SK-N-SH (cell line): ENCODE measurements around the gene NLRC4.
"Not testable (repeated sequence)": the region's sequence is repeated elsewhere in the genome, so short reads cannot be mapped to it uniquely, and the experiment has no call there.

ENCODE experiments used
- ELF1 ChIP-seq: IDR thresholded peaks from 2 replicates; pipeline ENCODE4 v1.4.0; 2012
- EZH2phosphoT487 ChIP-seq: fragments of 200-600 bp; sonication (generic); IDR thresholded peaks from 2 replicates; pipeline ENCODE4 v1.6.1; 2017; ENCODE audit warnings: low read depth, mixed run types, mild to moderate bottlenecking, antibody characterized with exemption, moderate library complexity, borderline replicate concordance
- FOXJ3 ChIP-seq: sonication (generic); formaldehyde crosslinking; IDR thresholded peaks from 2 replicates; pipeline ENCODE4 v1.5.1; 2020; ENCODE audit warnings: mild to moderate bottlenecking, missing genetic modification reagents
- FOXM1 ChIP-seq: IDR thresholded peaks from 2 replicates; pipeline ENCODE4 v1.4.0; 2012; ENCODE audit warnings: low read depth, mild to moderate bottlenecking
- GATA2 ChIP-seq: sonication (generic); formaldehyde crosslinking; IDR thresholded peaks from 2 replicates; pipeline ENCODE4 v1.5.0; 2020; ENCODE audit warnings: mild to moderate bottlenecking, missing genetic modification reagents
- JUND ChIP-seq: IDR thresholded peaks from 2 replicates; pipeline ENCODE4 v1.4.0; 2012
- RFX5 ChIP-seq: IDR thresholded peaks from 2 replicates; pipeline ENCODE4 v1.6.1; 2012; ENCODE audit warnings: mild to moderate bottlenecking, improper control_type of control experiment, low read length
- TAF1 ChIP-seq: IDR thresholded peaks from 2 replicates; pipeline ENCODE4 v1.6.1; 2012; ENCODE audit warnings: low read depth, mild to moderate bottlenecking, low read length, moderate library complexity, borderline replicate concordance
- TEAD4 ChIP-seq: IDR thresholded peaks from 2 replicates; pipeline ENCODE4 v1.4.0; 2012; ENCODE audit warnings: mild to moderate bottlenecking, borderline replicate concordance; ENCODE audit not compliant: insufficient read depth
- YY1 ChIP-seq: IDR thresholded peaks from 2 replicates; pipeline ENCODE4 v1.4.0; 2012; ENCODE audit warnings: low read depth, mild to moderate bottlenecking
- TF ChIP-seq, protein P1 (sequence below): fragments of 150-350 bp; IDR thresholded peaks from 2 replicates; pipeline ENCODE4 v1.6.1; 2017; ENCODE audit warnings: antibody characterized with exemption, low read length, low read depth, borderline replicate concordance
- TF ChIP-seq, protein P2 (sequence below): fragments of 200-600 bp; sonication (generic); IDR thresholded peaks from 2 replicates; pipeline ENCODE4 v1.6.1; 2017; ENCODE audit warnings: antibody characterized with exemption, mild to moderate bottlenecking, moderate library complexity

DNA sequence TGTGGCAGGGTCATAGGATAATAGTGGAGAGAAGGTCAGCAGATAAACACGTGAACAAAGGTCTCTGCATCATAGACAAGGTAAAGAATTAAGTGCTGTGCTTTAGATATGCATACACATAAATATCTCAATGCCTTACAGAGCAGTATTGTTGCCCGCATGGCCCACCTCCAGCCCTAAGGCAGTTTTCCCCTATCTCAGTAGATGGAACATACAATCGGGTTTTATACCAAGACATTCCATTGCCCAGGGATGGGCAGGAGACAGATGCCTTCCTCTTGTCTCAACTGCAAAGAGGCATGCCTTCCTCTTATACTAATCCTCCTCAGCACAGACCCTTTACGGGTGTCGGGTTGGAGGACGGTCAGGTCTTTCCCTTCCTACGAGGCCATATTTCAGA is 11.1 kb upstream of the NLRC4 start:
- TF ChIP-seq, protein P1, sequence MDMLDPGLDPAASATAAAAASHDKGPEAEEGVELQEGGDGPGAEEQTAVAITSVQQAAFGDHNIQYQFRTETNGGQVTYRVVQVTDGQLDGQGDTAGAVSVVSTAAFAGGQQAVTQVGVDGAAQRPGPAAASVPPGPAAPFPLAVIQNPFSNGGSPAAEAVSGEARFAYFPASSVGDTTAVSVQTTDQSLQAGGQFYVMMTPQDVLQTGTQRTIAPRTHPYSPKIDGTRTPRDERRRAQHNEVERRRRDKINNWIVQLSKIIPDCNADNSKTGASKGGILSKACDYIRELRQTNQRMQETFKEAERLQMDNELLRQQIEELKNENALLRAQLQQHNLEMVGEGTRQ: not testable (repeated sequence)
- TF ChIP-seq, protein P2, sequence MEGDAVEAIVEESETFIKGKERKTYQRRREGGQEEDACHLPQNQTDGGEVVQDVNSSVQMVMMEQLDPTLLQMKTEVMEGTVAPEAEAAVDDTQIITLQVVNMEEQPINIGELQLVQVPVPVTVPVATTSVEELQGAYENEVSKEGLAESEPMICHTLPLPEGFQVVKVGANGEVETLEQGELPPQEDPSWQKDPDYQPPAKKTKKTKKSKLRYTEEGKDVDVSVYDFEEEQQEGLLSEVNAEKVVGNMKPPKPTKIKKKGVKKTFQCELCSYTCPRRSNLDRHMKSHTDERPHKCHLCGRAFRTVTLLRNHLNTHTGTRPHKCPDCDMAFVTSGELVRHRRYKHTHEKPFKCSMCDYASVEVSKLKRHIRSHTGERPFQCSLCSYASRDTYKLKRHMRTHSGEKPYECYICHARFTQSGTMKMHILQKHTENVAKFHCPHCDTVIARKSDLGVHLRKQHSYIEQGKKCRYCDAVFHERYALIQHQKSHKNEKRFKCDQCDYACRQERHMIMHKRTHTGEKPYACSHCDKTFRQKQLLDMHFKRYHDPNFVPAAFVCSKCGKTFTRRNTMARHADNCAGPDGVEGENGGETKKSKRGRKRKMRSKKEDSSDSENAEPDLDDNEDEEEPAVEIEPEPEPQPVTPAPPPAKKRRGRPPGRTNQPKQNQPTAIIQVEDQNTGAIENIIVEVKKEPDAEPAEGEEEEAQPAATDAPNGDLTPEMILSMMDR: not testable (repeated sequence)
- not testable (repeated sequence) for TF ChIP-seq JUND; TEAD4; ELF1; EZH2phosphoT487; RFX5; YY1; FOXM1; FOXJ3 (CRISPR knock-in tag); GATA2 (CRISPR knock-in tag); TAF1
